Neural cell (in vitro differentiated cells): Measurements from ENCODE around the gene EEIG1.

Source experiments
- CTCF ChIP-seq: fragments of 450-650 bp; IDR thresholded peaks from 2 replicates; pipeline ENCODE4 v1.5.1; 2014; ENCODE audit warnings: antibody characterized with exemption, mild to moderate bottlenecking, moderate library complexity; ENCODE audit not compliant: poor library complexity, severe bottlenecking
- EP300 ChIP-seq: fragments of 450-650 bp; conservative IDR thresholded peaks from 2 replicates; pipeline ENCODE4 v1.6.1; 2014; ENCODE audit warnings: antibody characterized with exemption, mild to moderate bottlenecking, moderate library complexity; ENCODE audit not compliant: poor library complexity, severe bottlenecking
- EZH2 ChIP-seq: fragments of 200-600, 300-800 bp; shearing (Covaris generic), sonication (generic); IDR thresholded peaks from 2 replicates; pipeline ENCODE4 v1.6.1; 2014; ENCODE audit warnings: antibody characterized with exemption, low read length, borderline replicate concordance, mild to moderate bottlenecking; ENCODE audit not compliant: insufficient read depth, poor library complexity, severe bottlenecking
- POLR2AphosphoS5 ChIP-seq: IDR thresholded peaks from 2 replicates; pipeline ENCODE4 v1.6.1; 2012
- RAD21 ChIP-seq: fragments of 450-650 bp; conservative IDR thresholded peaks from 2 replicates; pipeline ENCODE4 v1.6.1; 2014; ENCODE audit warnings: antibody characterized with exemption, mild to moderate bottlenecking, moderate library complexity
- TAF1 ChIP-seq: IDR thresholded peaks from 2 replicates; pipeline ENCODE4 v1.6.1; 2012; ENCODE audit warnings: low read depth
- TF ChIP-seq, protein P1 (sequence below): IDR thresholded peaks from 2 replicates; pipeline ENCODE4 v1.6.1; 2012; ENCODE audit warnings: borderline replicate concordance

- TF ChIP-seq EZH2 (no peak), CTCF (no peak), RAD21 (no peak), POLR2AphosphoS5 (no peak), TAF1 (no peak), EP300 (no peak)
- TF ChIP-seq, protein P1, sequence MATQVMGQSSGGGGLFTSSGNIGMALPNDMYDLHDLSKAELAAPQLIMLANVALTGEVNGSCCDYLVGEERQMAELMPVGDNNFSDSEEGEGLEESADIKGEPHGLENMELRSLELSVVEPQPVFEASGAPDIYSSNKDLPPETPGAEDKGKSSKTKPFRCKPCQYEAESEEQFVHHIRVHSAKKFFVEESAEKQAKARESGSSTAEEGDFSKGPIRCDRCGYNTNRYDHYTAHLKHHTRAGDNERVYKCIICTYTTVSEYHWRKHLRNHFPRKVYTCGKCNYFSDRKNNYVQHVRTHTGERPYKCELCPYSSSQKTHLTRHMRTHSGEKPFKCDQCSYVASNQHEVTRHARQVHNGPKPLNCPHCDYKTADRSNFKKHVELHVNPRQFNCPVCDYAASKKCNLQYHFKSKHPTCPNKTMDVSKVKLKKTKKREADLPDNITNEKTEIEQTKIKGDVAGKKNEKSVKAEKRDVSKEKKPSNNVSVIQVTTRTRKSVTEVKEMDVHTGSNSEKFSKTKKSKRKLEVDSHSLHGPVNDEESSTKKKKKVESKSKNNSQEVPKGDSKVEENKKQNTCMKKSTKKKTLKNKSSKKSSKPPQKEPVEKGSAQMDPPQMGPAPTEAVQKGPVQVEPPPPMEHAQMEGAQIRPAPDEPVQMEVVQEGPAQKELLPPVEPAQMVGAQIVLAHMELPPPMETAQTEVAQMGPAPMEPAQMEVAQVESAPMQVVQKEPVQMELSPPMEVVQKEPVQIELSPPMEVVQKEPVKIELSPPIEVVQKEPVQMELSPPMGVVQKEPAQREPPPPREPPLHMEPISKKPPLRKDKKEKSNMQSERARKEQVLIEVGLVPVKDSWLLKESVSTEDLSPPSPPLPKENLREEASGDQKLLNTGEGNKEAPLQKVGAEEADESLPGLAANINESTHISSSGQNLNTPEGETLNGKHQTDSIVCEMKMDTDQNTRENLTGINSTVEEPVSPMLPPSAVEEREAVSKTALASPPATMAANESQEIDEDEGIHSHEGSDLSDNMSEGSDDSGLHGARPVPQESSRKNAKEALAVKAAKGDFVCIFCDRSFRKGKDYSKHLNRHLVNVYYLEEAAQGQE: no peak
Measured at GRCh38 chr9:127976498-127976897, 4.3 kb downstream of the EEIG1 start.
